OCI-LY1 (cell line): Measurements from ENCODE around the gene ARHGAP27.
A peak's percentile ranks its signal among the peaks of the same experiment; 100 is the strongest.
"Not testable (repeated sequence)": the region's sequence is repeated elsewhere in the genome, so short reads cannot be mapped to it uniquely, and the experiment has no call there.

Source experiments
- H2AFZ ChIP-seq: fragments of 200-600 bp; sonication (generic), shearing (Covaris generic); 2 replicates; pipeline ENCODE4 v1.6.0; 2014; ENCODE audit warnings: antibody characterized with exemption, mild to moderate bottlenecking, low read length
- H3F3A ChIP-seq: fragments of 200-600 bp; sonication (generic), shearing (Covaris generic); 2 replicates; pipeline ENCODE4 v1.6.0; 2014; ENCODE audit warnings: mild to moderate bottlenecking, antibody characterized with exemption, low read length, moderate library complexity; ENCODE audit not compliant: insufficient read depth
- H3K27ac ChIP-seq: fragments of 200-600 bp; sonication (generic); 2 replicates; pipeline ENCODE4 v1.5.1; 2014; ENCODE audit warnings: low read length, mixed run types, mild to moderate bottlenecking, low read depth; ENCODE audit not compliant: poor library complexity, severe bottlenecking
- H3K27me3 ChIP-seq: fragments of 200-600 bp; sonication (generic); 2 replicates; pipeline ENCODE4 v1.6.0; 2014; ENCODE audit warnings: antibody characterized with exemption, mild to moderate bottlenecking, low read length, moderate library complexity; ENCODE audit not compliant: insufficient read depth
- H3K36me3 ChIP-seq: fragments of 200-600 bp; sonication (generic); 2 replicates; pipeline ENCODE4 v1.6.1; 2014; ENCODE audit warnings: mild to moderate bottlenecking, antibody characterized with exemption, low read length, moderate library complexity, mixed read lengths; ENCODE audit not compliant: insufficient read depth
- H3K4me1 ChIP-seq: fragments of 200-600 bp; sonication (generic); 2 replicates; pipeline ENCODE4 v1.5.1; 2014; ENCODE audit warnings: mild to moderate bottlenecking, low read length, moderate library complexity; ENCODE audit not compliant: insufficient read depth, severe bottlenecking
- H3K4me2 ChIP-seq: fragments of 200-600 bp; sonication (generic), shearing (Covaris generic); 2 replicates; pipeline ENCODE4 v1.6.1; 2014; ENCODE audit warnings: low read length
- H3K4me3 ChIP-seq: fragments of 200-600 bp; sonication (generic); 2 replicates; pipeline ENCODE4 v1.5.1; 2014; ENCODE audit warnings: low read length, low read depth, mild to moderate bottlenecking, mixed read lengths; ENCODE audit not compliant: poor library complexity, severe bottlenecking
- H3K79me2 ChIP-seq: fragments of 200-600 bp; shearing (Covaris generic); 2 replicates; pipeline ENCODE4 v1.6.1; 2016; ENCODE audit warnings: mixed run types, low read length, mixed read lengths; ENCODE audit not compliant: insufficient read depth
- H3K9ac ChIP-seq: fragments of 200-600 bp; sonication (generic), shearing (Covaris generic); 2 replicates; pipeline ENCODE4 v1.6.1; 2014; ENCODE audit warnings: mild to moderate bottlenecking, low read length, mixed read lengths
- H3K9me2 ChIP-seq: fragments of 200-600 bp; sonication (generic), shearing (Covaris generic); 2 replicates; pipeline ENCODE4 v1.6.1; 2014; ENCODE audit warnings: low read depth, mild to moderate bottlenecking, low read length, mixed read lengths
- H3K9me3 ChIP-seq: fragments of 200-600 bp; shearing (Covaris generic); 2 replicates; pipeline ENCODE4 v1.6.1; 2014; ENCODE audit warnings: low read length, mixed read lengths
- H4K20me1 ChIP-seq: fragments of 200-600 bp; sonication (generic), shearing (Covaris generic); 2 replicates; pipeline ENCODE4 v1.6.0; 2016; ENCODE audit warnings: mild to moderate bottlenecking, low read length; ENCODE audit not compliant: insufficient read depth
- TF ChIP-seq, protein P1 (sequence below): fragments of 200-600 bp; sonication (generic), shearing (Covaris generic); IDR thresholded peaks from 2 replicates; pipeline ENCODE4 v1.5.1; 2017; ENCODE audit warnings: mild to moderate bottlenecking, antibody characterized with exemption, low read length, moderate library complexity, mixed read lengths

ARHGAP27 gene

DNA sequence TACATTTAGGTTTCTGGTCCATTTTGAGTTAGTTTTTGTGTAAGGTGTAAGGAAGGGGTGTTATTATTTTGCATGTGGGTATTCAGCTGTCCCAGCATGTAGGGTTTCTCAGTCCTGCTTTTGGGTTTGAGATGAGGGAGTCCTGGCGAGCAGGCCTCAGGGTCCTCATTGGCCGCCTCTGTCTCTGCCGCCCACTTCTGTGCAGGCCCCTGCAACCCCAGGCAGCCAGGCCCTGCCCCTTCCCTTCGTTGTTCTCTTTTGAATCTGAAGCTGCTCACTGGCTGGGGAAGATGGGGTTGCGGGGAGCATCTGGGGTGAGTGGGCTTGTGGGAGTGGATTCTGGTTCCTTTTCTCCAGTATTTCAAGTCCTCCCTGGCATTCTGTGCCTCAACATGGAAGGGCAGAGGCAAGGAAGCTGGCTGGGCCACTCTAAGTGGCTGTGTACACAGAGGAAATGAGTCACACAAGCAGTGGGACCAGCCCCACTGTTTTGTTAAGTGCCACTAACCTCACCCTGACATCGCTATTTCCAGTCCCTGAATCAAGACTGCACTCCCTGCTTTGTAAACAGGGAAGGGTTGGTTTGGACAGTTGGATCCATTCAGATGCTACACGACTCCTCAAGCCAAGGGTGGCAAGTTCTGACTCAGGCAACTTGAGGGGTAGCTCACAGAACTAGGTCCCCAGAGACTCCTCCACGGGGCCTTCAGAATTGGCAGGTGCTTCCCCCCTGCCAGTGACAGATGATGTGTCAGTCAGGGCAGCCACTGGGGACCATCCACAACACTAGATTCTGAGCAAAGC lies 29.1 kb upstream of the ARHGAP27 start:
- H3K27ac ChIP-seq, result peak overlapping the region; percentile 92
- peak overlapping the region; percentile 50; the same call in 1 of the 2 replicates for H3K9ac ChIP-seq
- H2AFZ ChIP-seq, H3K9me2 ChIP-seq, H3K9me3 ChIP-seq, H4K20me1 ChIP-seq, H3K79me2 ChIP-seq, H3K36me3 ChIP-seq, H3F3A ChIP-seq, H3K27me3 ChIP-seq: not testable (repeated sequence)
- H3K4me3 ChIP-seq, result peak overlapping the region; percentile 22
- H3K4me2 ChIP-seq, result peak overlapping the region; percentile 48; the same call in 1 of the 2 replicates
- H3K4me1 ChIP-seq, result peaks cover 28% of the 10 kb centered on the region

DNA sequence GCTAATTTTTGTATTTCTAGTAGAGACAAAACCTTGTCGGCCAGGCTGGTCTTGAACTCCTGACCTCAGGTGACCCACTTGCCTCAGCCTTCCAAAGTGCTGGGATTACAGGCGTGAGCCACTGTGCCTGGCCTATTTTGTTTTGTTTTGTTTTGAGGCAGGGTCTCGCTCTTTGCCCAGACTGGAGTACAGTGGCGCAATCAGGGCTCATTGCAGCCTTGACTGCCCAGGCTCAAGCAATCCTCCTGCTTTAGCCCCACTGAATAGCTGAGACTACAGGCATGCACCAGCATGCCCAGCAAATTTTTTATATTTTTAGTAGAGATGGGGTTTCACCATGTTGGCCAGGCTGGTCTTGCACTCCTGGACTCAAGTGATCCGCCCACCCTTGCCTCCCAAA lies 27.8 kb upstream of the ARHGAP27 start:
- H2AFZ ChIP-seq, H3K27me3 ChIP-seq, H3K9me2 ChIP-seq, H3K9ac ChIP-seq, H3K79me2 ChIP-seq, H4K20me1 ChIP-seq, H3K4me2 ChIP-seq, H3K9me3 ChIP-seq, H3K36me3 ChIP-seq, H3F3A ChIP-seq, H3K4me3 ChIP-seq: not testable (repeated sequence)
- Histone ChIP-seq H3K4me1 (peaks cover 28% of the 10 kb centered on the region), H3K27ac (peak overlapping the region; percentile 92)

DNA sequence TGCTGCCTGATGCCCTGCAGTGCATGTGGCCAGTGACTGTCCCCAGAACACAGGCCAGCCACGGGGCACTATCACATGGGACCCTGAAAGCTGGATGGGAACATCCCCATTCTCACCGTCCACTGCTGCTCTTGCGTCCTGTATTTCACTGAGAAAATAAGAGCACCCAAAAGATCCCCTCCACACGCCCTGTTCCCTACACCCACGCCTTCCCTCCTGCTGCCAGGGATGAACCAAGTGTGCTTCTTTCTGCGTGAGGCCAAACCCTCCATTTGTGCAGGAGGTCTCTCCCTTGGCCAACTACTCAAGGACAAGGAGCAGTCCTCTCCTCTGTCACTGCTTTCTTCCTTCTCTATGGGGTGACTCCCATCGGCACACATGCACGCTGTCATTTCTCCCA lies 21.7 kb upstream of the ARHGAP27 start:
- H3K9ac ChIP-seq, H4K20me1 ChIP-seq, H3K27ac ChIP-seq, H2AFZ ChIP-seq, H3K36me3 ChIP-seq, H3K79me2 ChIP-seq, H3K9me3 ChIP-seq, H3K4me3 ChIP-seq, H3F3A ChIP-seq, H3K9me2 ChIP-seq, H3K27me3 ChIP-seq, H3K4me2 ChIP-seq: not testable (repeated sequence)
- H3K4me1 ChIP-seq, result peaks cover 34% of the 10 kb centered on the region

DNA sequence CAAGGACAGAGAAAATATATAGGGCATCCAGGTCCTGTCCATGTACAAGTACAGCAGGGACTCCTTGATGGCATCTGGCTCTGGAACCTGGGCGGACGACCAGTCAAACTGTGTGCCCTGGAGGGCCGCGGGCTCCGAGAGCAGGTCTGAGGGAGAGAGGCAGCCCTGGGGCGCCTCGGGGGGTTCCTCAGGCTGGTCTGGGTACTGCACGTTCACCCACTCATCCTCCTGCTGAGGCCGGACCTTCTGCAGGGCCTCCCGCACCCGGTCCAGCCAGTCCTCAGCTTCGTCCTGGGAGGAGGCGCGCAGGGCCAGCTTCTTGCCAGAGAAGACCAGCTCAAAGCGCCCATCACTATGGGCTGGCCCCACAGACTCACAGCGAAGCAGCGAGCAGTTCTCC lies 21.1 kb upstream of the ARHGAP27 start:
- H3K9me2 ChIP-seq, H3K27me3 ChIP-seq, H3K9me3 ChIP-seq, H4K20me1 ChIP-seq, H3K36me3 ChIP-seq, H3K79me2 ChIP-seq, H2AFZ ChIP-seq, H3F3A ChIP-seq: not testable (repeated sequence)
- H3K27ac ChIP-seq, result peak overlapping the region; percentile 92
- H3K4me2 ChIP-seq, result peak overlapping the region; percentile 86
- H3K4me1 ChIP-seq, result peaks cover 34% of the 10 kb centered on the region
- TF ChIP-seq, protein P1, sequence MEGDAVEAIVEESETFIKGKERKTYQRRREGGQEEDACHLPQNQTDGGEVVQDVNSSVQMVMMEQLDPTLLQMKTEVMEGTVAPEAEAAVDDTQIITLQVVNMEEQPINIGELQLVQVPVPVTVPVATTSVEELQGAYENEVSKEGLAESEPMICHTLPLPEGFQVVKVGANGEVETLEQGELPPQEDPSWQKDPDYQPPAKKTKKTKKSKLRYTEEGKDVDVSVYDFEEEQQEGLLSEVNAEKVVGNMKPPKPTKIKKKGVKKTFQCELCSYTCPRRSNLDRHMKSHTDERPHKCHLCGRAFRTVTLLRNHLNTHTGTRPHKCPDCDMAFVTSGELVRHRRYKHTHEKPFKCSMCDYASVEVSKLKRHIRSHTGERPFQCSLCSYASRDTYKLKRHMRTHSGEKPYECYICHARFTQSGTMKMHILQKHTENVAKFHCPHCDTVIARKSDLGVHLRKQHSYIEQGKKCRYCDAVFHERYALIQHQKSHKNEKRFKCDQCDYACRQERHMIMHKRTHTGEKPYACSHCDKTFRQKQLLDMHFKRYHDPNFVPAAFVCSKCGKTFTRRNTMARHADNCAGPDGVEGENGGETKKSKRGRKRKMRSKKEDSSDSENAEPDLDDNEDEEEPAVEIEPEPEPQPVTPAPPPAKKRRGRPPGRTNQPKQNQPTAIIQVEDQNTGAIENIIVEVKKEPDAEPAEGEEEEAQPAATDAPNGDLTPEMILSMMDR, result peak; percentile 39; the same call in 1 of the 2 replicates
- H3K4me3 ChIP-seq, result peak overlapping the region; percentile 66
- peak overlapping the region; percentile 73; the same call in 1 of the 2 replicates for H3K9ac ChIP-seq

DNA sequence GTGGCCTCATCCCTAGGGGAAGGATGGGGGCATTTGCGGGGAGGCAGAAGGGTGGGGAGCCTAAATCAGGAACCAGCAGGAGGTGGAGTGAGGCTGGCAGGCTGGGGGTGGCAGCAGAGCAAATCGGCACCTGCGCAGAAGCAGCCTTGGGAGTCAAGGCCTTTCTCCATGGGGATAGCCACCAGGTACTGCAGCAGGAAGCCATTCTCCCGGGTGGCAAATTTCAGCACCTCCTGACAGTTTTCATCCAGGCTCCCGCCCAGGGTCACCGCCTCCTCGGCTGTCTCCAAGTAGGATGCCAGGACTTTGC lies 20.5 kb upstream of the ARHGAP27 start:
- H3K9me2 ChIP-seq, H2AFZ ChIP-seq, H3F3A ChIP-seq, H3K27me3 ChIP-seq, H3K36me3 ChIP-seq, H3K79me2 ChIP-seq, H3K9me3 ChIP-seq, H4K20me1 ChIP-seq: not testable (repeated sequence)
- peaks cover 34% of the 10 kb centered on the region for H3K4me1 ChIP-seq
- peak overlapping the region; percentile 92 for H3K27ac ChIP-seq
- H3K9ac ChIP-seq, result peak overlapping the region; percentile 73
- H3K4me3 ChIP-seq, result peak overlapping the region; percentile 66
- H3K4me2 ChIP-seq, result peak overlapping the region; percentile 86

DNA sequence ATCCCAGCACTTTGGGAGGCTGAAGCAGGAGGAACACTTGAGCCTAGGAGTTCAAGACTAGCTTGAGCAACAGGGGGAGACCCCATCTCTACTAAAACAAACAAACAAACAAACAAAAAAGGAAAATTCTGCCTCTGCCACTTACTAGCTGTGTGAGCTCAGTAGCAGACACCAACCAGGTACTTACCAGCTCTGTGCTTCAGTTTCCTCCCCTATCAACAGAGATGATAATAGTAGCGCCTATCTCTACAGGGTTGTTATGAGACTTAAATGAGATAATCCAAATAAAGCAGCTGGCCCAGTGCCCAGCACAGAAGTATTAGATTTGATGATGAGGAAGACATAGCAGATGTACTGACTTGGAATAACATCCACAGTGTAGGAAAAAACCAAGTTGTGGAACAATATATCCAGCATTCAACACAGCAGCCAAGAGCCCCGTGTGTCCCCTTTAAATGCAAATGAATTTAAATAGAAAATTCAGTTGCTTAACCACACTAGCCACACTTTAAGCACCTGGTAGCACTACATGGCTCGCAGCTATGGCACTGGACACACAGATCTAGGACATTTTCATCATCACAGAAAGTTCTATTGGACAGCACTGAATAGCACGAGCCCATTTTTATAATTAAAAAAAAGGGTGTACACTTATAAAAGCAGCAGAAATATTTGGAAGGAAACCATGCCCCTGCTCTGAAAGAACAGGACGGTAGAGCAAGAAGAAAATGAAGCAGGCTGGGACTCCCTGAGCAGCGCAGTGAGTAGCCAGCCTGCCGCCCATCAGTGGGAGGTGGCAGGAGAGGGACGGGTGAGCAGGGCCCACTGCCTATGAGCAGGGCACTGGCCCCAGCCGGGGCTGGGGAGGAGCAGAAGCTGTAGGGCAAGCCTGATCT lies 19.9 kb upstream of the ARHGAP27 start:
- Histone ChIP-seq H3K4me2 (peak overlapping the region; percentile 86), H3K9ac (peak overlapping the region; percentile 73), H3K4me1 (peaks cover 34% of the 10 kb centered on the region), H3K27ac (peak overlapping the region; percentile 92), H3K4me3 (peak overlapping the region; percentile 66)
- not testable (repeated sequence) for H3K9me3 ChIP-seq, H3F3A ChIP-seq, H3K79me2 ChIP-seq, H4K20me1 ChIP-seq, H3K36me3 ChIP-seq, H3K27me3 ChIP-seq, H2AFZ ChIP-seq, H3K9me2 ChIP-seq
